K562 (cell line): Measurements from ENCODE around the gene ACBD4. TPM values are rescaled to one million over a fixed set of nuclear protein-coding genes. Genes with fewer than 3 reads are reported as not detected.

Experiments used
- AFF1 ChIP-seq, 2 experiments: fragments of 450-650 bp; IDR thresholded peaks; 2 replicates each; pipeline ENCODE4 v1.6.1; 2018; ENCODE audit warnings: mild to moderate bottlenecking in 2 of 2, low read depth in 1 of 2; ENCODE audit not compliant: partially characterized antibody in 2 of 2
- FOXK1 ChIP-seq: sonication (generic); formaldehyde crosslinking; IDR thresholded peaks from 2 replicates; pipeline ENCODE4 v1.8.0; 2022; ENCODE audit warnings: missing genetic modification reagents, mild to moderate bottlenecking, borderline replicate concordance
- GABPB1 ChIP-seq: sonication (generic); formaldehyde crosslinking; IDR thresholded peaks from 2 replicates; pipeline ENCODE4 v1.8.0; 2022; ENCODE audit warnings: mild to moderate bottlenecking, missing genetic modification reagents
- KAT7 ChIP-seq: sonication (generic); formaldehyde crosslinking; IDR thresholded peaks from 2 replicates; pipeline ENCODE4 v1.8.0; 2022; ENCODE audit warnings: missing genetic modification reagents, mild to moderate bottlenecking, borderline replicate concordance
- MCM3 ChIP-seq: fragments of 450-650 bp; IDR thresholded peaks from 2 replicates; pipeline ENCODE4 v1.6.1; 2016
- NKRF ChIP-seq: fragments of 450-650 bp; IDR thresholded peaks from 2 replicates; pipeline ENCODE4 v1.6.1; 2016; ENCODE audit warnings: borderline replicate concordance
- PHB2 ChIP-seq: fragments of 450-650 bp; IDR thresholded peaks from 2 replicates; pipeline ENCODE4 v1.6.1; 2017; ENCODE audit warnings: low read depth
- PREB ChIP-seq: sonication (generic); formaldehyde crosslinking; IDR thresholded peaks from 2 replicates; pipeline ENCODE4 v1.8.1; 2023; ENCODE audit warnings: mild to moderate bottlenecking, missing genetic modification reagents
- SMARCA4 ChIP-seq: fragments of 450-650 bp; IDR thresholded peaks from 2 replicates; pipeline ENCODE4 v1.6.1; 2016
- TBL1XR1 ChIP-seq, 2 experiments: IDR thresholded peaks; 2 replicates each; pipeline ENCODE4 v1.6.1; 2012; ENCODE audit warnings: improper control_type of control experiment in 2 of 2, low read length in 2 of 2, mild to moderate bottlenecking in 1 of 2
- TFAP4 ChIP-seq: sonication (generic); formaldehyde crosslinking; IDR thresholded peaks from 2 replicates; pipeline ENCODE4 v1.8.0; 2022; ENCODE audit warnings: missing genetic modification reagents, mild to moderate bottlenecking, moderate library complexity, borderline replicate concordance
- XRCC5 ChIP-seq: fragments of 200-400 bp; formaldehyde crosslinking; IDR thresholded peaks from 2 replicates; pipeline ENCODE4 v1.6.1; 2017; ENCODE audit warnings: low read depth, mild to moderate bottlenecking, low read length
- ZBTB17 ChIP-seq: fragments of 450-650 bp; formaldehyde crosslinking; IDR thresholded peaks from 2 replicates; pipeline ENCODE4 v1.4.0; 2020; ENCODE audit warnings: mild to moderate bottlenecking
- ZBTB26 ChIP-seq: fragments of 450-650 bp; formaldehyde crosslinking; IDR thresholded peaks from 2 replicates; pipeline ENCODE4 v1.4.0; 2022; ENCODE audit warnings: missing genetic modification characterization
- ZC3H4 ChIP-seq: sonication (generic); formaldehyde crosslinking; IDR thresholded peaks from 2 replicates; pipeline ENCODE4 v1.9.0; 2021; ENCODE audit warnings: missing genetic modification reagents, borderline replicate concordance
- ZNF175 ChIP-seq: fragments of 200-800 bp; sonication (Bioruptor generic); IDR thresholded peaks from 2 replicates; pipeline ENCODE4 v1.6.1; 2016; ENCODE audit warnings: low read depth, mild to moderate bottlenecking, missing genetic modification characterization, missing compliant biosample characterization
- ZNF239 ChIP-seq: fragments of 250-450 bp; sonication (Bioruptor Pico); IDR thresholded peaks from 2 replicates; pipeline ENCODE4 v1.4.0; 2020; ENCODE audit warnings: mild to moderate bottlenecking
- polyA plus RNA-seq, 8 experiments: library from polyadenylated mRNA; depleted of rRNA in 4 of 8; stranded (reverse) in 5 of 8; unstranded in 3 of 8; fragments of >200 nt; fragmentation: Nextera tagmentation in 2 of 8; fragmentation: Illumina TruSeq in 1 of 8; extraction: Ambion mirVana in 2 of 8; extraction: Trizol in 1 of 8; gene quantifications; 2 replicates each; pipeline versions ENCODE4 v1.2.1 to v1.2.3, GENCODE V29; 2011 to 2014; ENCODE audit warnings: inconsistent platforms in 1 of 8, missing spikeins in 1 of 8
- total RNA-seq, 7 experiments: library from RNA; depleted of rRNA in 6 of 7; stranded (reverse); fragments of >200 nt in 6 of 7; fragmentation: Illumina TruSeq in 2 of 7; extraction: Trizol in 2 of 7; gene quantifications; 2 replicates each; pipeline versions ENCODE4 v1.2.1 to v1.2.3, GENCODE V29; 2011 to 2021; ENCODE audit warnings: low replicate concordance in 1 of 7

The ACBD4 gene
- total and polyA plus RNA-seq, 9 of the 15 experiments (the other 6 are each of a cell fraction or from before 2014, with no cell fraction given): 0.14 to 6.9 (median 4.6) TPM

GRCh38 chr17:45148183-45149036 is 12.9 kb downstream of the ACBD4 start, which contains the start of gene HEXIM1 (continued):
- peak; percentile 84; the same call in 1 of the 2 replicates for TF ChIP-seq TFAP4 (CRISPR knock-in tag)
- TF ChIP-seq ZBTB17: peak; percentile 94
- TF ChIP-seq SMARCA4: peak; percentile 45
- peak; percentile 85 for TF ChIP-seq NKRF
- peak; percentile 81 to 94 for TF ChIP-seq AFF1 (IDR thresholded peaks at IDR 0.05; ENCODE audit: low read depth in 1 of 2, partially characterized antibody in 2 of 2)
- TF ChIP-seq FOXK1: no peak
- TF ChIP-seq ZNF175 (CRISPR knock-in tag): peak; percentile 48; the same call in 1 of the 2 replicates
- TF ChIP-seq ZC3H4 (CRISPR knock-in tag): peak; percentile 78; the same call in 1 of the 2 replicates
- TF ChIP-seq GABPB1 (CRISPR knock-in tag): no peak; the same call in 1 of the 2 replicates
- peak; percentile 69; the same call in 1 of the 2 replicates for TF ChIP-seq PHB2
- TF ChIP-seq PREB (CRISPR knock-in tag): 0 out of 2 replicates have a peak, but pooled peaks have one; percentile 17
- peak; percentile 47; the same call in 1 of the 2 replicates for TF ChIP-seq ZNF239 (CRISPR knock-in tag)
- peak; percentile 100 for TF ChIP-seq ZBTB26 (CRISPR knock-in tag)
- TF ChIP-seq TBL1XR1 (IDR thresholded peaks at IDR 0.05; ENCODE audit: low read length in 2 of 2): peak; percentile 48 to 51; a peak in 3 of 4 replicates
- TF ChIP-seq MCM3: no peak
- TF ChIP-seq KAT7 (CRISPR knock-in tag): peak; percentile 17; the same call in 1 of the 2 replicates
- TF ChIP-seq XRCC5: peak; percentile 87
